Astrocyte of the spinal cord (primary cell): ENCODE results near the gene PPCS.

ENCODE experiments used
- DNase-seq: peaks from one replicate; pipeline ENCODE4 v3.0.0; 2011; ENCODE audit warnings: low read depth, low spot score
- H3K4me3 ChIP-seq: 2 replicates; pipeline ENCODE4 v1.5.1; 2011; ENCODE audit warnings: low read depth, mild to moderate bottlenecking, low read length, moderate library complexity
- in situ Hi-C: cut with HindIII; loops from 2 replicates; pipeline ENCODE4 v1.10.0; 2017; ENCODE audit warnings: low sequenced_read_pairs
- TF ChIP-seq, protein P1 (sequence below): IDR thresholded peaks from 2 replicates; pipeline ENCODE4 v1.5.1; 2012; ENCODE audit warnings: low read depth, mild to moderate bottlenecking, low read length, inconsistent platforms

PPCS gene

DNA sequence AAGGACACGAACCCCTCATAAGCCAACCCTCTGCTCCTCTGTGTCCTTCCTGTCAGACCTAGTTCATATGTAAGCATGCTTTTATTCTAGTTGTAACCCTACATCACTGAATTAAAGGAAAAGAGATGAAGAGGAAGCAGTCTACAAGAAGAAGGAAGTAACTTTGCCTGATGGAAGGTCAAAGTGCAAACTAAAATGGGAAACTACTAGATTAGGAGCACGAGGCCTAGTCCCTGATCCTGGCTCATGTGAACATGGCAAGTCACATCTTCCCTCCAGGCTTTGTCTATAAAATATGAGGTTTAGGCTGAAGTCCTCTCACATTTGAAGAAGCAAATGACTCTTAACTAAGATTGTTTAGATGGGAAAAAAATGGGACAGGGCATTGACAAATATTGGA lies 13.7 kb upstream of the PPCS start:
- no peak overlapping the region for H3K4me3 ChIP-seq
- in situ Hi-C loops = no loop called here
- TF ChIP-seq, protein P1, sequence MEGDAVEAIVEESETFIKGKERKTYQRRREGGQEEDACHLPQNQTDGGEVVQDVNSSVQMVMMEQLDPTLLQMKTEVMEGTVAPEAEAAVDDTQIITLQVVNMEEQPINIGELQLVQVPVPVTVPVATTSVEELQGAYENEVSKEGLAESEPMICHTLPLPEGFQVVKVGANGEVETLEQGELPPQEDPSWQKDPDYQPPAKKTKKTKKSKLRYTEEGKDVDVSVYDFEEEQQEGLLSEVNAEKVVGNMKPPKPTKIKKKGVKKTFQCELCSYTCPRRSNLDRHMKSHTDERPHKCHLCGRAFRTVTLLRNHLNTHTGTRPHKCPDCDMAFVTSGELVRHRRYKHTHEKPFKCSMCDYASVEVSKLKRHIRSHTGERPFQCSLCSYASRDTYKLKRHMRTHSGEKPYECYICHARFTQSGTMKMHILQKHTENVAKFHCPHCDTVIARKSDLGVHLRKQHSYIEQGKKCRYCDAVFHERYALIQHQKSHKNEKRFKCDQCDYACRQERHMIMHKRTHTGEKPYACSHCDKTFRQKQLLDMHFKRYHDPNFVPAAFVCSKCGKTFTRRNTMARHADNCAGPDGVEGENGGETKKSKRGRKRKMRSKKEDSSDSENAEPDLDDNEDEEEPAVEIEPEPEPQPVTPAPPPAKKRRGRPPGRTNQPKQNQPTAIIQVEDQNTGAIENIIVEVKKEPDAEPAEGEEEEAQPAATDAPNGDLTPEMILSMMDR = no peak
- DNase-seq = no peak

DNA sequence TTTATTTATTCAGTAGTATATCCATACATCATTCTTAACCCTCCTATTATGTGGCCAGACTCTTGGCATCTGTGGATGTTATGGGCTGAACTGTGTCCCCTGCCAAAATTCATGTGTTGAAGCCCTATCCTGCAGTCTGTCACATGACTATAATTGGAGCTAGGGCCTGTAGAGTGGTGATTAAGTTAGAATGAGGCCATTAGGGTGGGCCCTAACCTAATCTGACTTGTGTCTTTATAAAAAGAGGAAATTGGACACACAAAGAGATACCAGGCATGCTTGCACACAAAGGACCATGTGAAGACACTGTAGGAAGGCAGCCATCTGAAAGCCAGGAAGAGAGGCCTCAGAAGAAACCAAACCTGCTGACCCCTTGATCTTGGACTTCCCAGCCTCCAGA lies 7.1 kb upstream of the PPCS start:
- in situ Hi-C loops = no loop called here
- no peak for DNase-seq
- TF ChIP-seq, protein P1 = no peak
- no peak overlapping the region for H3K4me3 ChIP-seq

DNA sequence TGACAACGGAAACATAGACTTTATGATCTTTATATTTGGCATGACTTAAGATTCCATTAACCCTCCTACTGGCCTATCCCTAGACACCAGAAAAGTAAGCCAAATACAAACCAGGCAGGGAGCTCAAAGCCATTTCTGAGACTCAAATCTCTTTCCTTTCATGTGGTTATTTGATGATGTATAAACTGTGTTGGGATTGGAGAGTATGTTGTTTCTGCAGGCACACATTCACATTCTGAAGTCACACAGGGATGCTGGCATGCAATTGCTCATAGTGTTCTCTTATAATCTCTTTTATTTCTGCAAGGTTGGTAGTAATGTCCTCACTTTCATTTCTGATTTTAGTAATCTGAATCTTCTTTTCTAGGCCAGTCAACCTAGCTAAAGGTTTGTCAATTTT lies 6.3 kb upstream of the PPCS start:
- DNase-seq = peak; percentile 4
- in situ Hi-C loops = no loop called here
- no peak overlapping the region for H3K4me3 ChIP-seq
- TF ChIP-seq, protein P1 = no peak

DNA sequence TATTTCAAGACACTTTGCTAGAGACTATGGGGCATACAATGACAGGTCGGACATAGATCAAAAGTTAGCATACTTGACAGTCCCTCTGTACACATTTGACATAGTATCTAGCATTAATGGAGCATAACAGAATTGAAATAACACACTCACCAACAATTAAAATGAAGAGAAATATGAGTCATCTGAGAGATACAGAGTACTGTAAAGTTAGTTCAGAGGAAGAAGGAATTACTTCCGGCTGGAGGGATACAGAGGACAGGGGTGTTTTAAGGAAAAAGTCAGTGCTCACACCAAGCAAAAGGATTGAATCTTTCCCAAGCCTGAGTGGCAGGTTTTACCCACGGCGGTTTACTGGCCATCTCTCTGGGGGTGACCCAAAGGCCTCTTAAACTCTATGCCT lies 3.0 kb upstream of the PPCS start:
- no peak overlapping the region for H3K4me3 ChIP-seq
- in situ Hi-C loops = no loop called here
- DNase-seq = peak; percentile 3
- TF ChIP-seq, protein P1 = no peak

DNA sequence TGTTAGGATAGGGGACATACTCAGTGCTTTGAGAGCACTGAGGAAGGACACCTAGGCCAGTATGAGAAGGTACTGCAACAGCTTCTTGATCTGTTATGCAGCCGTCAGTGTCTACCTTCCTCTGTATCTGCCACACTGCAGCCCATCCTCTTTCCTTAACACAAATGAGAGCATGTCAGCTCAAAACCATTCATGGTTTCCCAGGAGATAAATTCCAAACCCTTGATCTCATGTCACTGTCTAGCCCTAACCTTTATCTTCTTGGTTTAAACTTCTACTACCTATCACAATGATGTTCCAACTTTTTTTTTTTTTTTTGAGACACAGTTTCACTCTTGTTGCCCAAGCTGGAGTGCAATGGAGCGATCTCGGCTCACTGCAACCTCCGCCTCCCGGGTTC lies 1.9 kb upstream of the PPCS start:
- TF ChIP-seq, protein P1 = no peak
- in situ Hi-C loops = no loop called here

DNA sequence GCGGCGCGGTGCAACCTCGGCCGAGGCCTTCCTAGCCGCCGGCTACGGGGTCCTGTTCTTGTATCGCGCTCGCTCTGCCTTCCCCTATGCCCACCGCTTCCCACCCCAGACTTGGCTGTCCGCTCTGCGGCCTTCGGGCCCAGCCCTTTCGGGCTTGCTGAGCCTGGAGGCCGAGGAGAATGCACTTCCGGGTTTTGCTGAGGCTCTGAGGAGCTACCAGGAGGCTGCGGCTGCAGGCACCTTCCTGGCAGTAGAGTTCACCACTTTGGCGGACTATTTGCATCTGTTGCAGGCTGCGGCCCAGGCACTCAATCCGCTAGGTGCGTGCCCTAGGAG lies 379 bp downstream of the PPCS start:
- DNase-seq = no peak
- H3K4me3 ChIP-seq = peak overlapping the region; percentile 65
- in situ Hi-C loops = no loop called here
- TF ChIP-seq, protein P1 = no peak

More for the DNA sequence above, 1.9 kb upstream of the PPCS start:
- no peak overlapping the region for H3K4me3 ChIP-seq
- no peak for DNase-seq

DNA sequence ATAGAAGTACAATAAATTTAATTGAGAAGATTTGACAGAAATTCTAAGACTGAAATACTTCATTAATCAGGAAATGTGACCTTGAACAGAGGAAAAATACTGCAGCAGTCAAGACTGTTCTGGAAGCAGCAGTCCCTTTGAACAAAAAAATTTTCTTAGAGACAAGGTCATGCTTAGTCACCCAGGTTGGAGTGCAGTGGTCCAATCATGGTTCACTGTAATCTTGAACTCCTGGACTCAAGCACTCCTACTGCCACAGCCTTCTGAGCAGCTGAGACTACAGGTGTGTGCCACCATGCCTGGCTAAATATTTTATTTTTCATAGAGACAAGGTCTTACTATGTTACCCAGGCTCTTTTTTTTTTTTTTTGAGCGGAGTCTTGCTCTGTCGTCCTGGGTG lies 4.9 kb downstream of the PPCS start:
- in situ Hi-C loops = no loop called here
- TF ChIP-seq, protein P1 = no peak
- no peak overlapping the region for H3K4me3 ChIP-seq
- DNase-seq = no peak
